GM11168 (cell line): Measurements from ENCODE around the gene PKD2.

Experiments used
- in situ Hi-C: fragments of 300-500 bp; cut with MboI; formaldehyde crosslinking; loops from one replicate; pipeline ENCODE4 v1.12.0; 2022; ENCODE audit warnings: low sequenced_read_pairs; ENCODE audit not compliant: unreplicated experiment

The PKD2 gene

GRCh38 chr4:88058295-88058694 lies 50.9 kb downstream of the PKD2 start:
- in situ Hi-C loops, result loop anchor here (10.0 kb wide), 1 partner anchor 127 kb away; no protein-coding TSS in a partner anchor

GRCh38 chr4:88059766-88060165 lies 52.3 kb downstream of the PKD2 start:
- in situ Hi-C loops, result loop anchor here (10.0 kb wide), 1 partner anchor 125 kb away; no protein-coding TSS in a partner anchor

- in situ Hi-C loops, result no loop called here
These were observed 53.0 kb downstream of the PKD2 start for GRCh38 chr4:88060431-88060830.

GRCh38 chr4:88062311-88062710 lies 54.9 kb downstream of the PKD2 start:
- in situ Hi-C loops, result no loop called here

- in situ Hi-C loops, result no loop called here
These were observed 55.4 kb downstream of the PKD2 start for GRCh38 chr4:88062843-88063242.

- in situ Hi-C loops, result no loop called here
These were observed 56.3 kb downstream of the PKD2 start for GRCh38 chr4:88063634-88064296.

GRCh38 chr4:88064410-88064809 lies 57.0 kb downstream of the PKD2 start:
- in situ Hi-C loops, result no loop called here

GRCh38 chr4:88070031-88070430 lies 62.6 kb downstream of the PKD2 start:
- in situ Hi-C loops, result no loop called here

GRCh38 chr4:88075336-88075735 lies 67.9 kb downstream of the PKD2 start:
- in situ Hi-C loops, result no loop called here

- in situ Hi-C loops, result no loop called here
These were observed 70.6 kb downstream of the PKD2 start for GRCh38 chr4:88077911-88078524.

- in situ Hi-C loops, result no loop called here
These were observed 71.1 kb downstream of the PKD2 start for GRCh38 chr4:88078579-88078978.

GRCh38 chr4:88080626-88081025 lies 73.2 kb downstream of the PKD2 start:
- in situ Hi-C loops, result no loop called here

- in situ Hi-C loops, result no loop called here
These were observed 79.6 kb downstream of the PKD2 start for GRCh38 chr4:88087004-88087403.

GRCh38 chr4:88090898-88091297 lies 83.5 kb downstream of the PKD2 start:
- in situ Hi-C loops, result no loop called here

GRCh38 chr4:88091378-88091777 lies 83.9 kb downstream of the PKD2 start:
- in situ Hi-C loops, result no loop called here

GRCh38 chr4:88093874-88094273 lies 86.4 kb downstream of the PKD2 start:
- in situ Hi-C loops, result no loop called here

- in situ Hi-C loops, result no loop called here
These were observed 89.9 kb downstream of the PKD2 start for GRCh38 chr4:88097301-88097700.

- in situ Hi-C loops, result no loop called here
These were observed 90.3 kb downstream of the PKD2 start for GRCh38 chr4:88097781-88098180.

GRCh38 chr4:88098993-88099752 lies 91.7 kb downstream of the PKD2 start:
- in situ Hi-C loops, result no loop called here

GRCh38 chr4:88101165-88101564 lies 93.7 kb downstream of the PKD2 start:
- in situ Hi-C loops, result no loop called here

GRCh38 chr4:88102026-88102425 lies 94.6 kb downstream of the PKD2 start:
- in situ Hi-C loops, result no loop called here
